Stimulated activated CD8-positive, alpha-beta memory T cell treated with anti-CD3 and anti-CD28 coated beads, Interleukin-12 subunit alpha, Interleukin-12 subunit beta, amount 100 ng/mL, for 24 hours (primary cell): ENCODE results near the gene ZNF33B.
"Not testable (repeated sequence)": the region's sequence is repeated elsewhere in the genome, so short reads cannot be mapped to it uniquely, and the experiment has no call there.

ENCODE experiments used
- DNase-seq: peaks from one replicate; pipeline ENCODE4 v3.0.0-alpha.2; 2020; ENCODE audit errors: extremely low read depth

Gene ZNF33B

DNA sequence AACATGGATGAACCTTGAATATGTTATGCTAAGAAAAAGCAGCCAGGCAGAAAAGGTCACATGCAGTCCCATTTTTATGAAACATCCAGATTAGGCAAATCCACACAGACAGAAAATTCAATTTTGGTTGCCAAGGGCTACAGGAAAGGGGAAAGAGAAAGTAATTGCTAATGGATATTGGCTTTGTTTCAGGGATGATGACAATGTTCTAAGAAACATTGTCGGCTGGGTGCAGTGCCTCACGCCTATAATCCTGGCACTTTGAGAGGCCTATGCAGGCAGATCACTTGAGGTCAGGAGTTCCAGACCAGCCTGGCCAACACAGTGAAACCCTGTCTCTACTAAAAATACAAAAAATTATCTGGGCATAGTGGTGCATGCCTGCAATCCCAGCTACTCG lies 23.0 kb downstream of the ZNF33B start:
- DNase-seq, result no peak

DNA sequence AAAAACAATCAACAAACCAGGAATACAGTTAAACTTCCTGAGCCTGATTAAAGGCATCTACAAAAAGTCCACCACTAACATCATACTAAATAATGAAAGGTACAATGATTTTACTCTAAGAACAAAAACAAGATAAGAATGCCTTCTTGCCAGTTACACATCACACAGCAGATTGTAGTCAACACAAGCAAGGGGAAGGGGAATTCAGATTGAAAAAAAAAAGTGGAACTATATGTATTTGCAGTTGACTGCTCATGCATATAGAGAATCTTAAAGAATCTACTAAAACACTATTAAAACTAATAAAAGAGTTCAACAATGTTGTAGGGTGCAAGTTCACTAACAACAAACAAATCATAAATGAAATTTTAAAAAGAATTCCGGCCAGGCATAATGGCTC lies 28.5 kb downstream of the ZNF33B start:
- no peak for DNase-seq

DNA sequence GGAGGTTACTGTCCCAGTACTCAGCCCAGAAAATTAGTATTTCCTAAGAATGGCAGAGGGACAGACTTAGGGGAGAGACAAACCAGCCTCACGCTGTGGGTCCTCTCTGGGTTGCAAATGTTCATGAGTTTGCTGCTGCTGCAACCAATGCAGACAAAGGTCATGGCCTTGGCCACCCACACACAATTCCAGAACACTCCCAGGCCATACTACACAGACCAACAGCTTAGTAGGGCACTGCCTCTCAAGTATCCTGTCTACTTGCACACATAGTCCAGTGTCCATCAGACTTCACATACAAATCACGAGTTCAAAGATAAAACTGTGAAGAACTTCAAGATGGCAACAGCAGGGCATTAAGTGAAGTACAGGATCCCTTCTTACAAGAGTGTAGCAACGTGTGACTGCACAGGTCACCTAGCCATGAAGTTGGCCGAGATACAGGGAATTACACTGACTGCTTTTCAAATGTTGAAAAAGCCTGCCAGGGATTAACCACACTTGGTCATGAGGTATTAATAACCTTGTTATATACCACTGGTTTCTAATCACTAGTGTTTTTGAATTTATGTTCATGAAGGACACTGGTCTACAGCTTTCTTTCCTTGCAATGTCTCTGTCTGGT lies 40.0 kb downstream of the ZNF33B start:
- no peak for DNase-seq

DNA sequence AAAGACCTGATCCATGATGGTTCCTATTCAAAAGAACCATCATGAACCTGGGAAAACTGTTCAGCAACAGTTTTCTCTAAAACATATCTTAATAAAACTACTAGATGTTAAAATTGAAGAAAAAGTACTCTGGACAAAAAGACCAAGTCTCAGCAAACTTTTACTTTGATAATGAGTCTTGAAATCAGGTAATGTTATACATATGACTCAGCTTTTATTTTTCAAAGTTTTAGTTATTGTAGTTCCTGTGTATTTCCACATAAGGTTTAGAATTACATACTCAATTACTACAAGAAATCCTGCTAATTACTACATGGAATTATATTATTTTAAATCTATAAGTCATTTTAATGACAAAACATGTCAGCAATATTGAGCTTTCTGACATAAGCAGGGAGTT lies 42.2 kb downstream of the ZNF33B start:
- DNase-seq, result no peak

DNA sequence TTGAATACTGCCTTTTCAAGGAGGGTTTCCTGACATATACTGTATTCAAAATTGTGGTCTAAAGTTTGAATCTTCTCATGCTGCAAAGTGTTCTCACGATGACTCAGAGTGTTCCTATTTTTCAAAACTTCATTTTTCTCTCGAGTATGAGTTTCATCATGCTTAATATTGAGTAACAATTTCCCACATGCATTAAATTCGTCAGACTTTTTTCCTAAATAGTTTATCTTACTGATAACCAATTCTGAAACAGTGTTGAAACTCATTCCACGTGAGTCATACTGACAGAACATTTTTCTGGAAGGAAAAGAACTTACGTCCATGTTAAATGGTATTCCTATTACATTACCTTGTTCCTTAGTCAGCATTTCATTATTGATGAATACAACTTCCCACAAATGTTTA lies 44.1 kb downstream of the ZNF33B start:
- DNase-seq, result no peak

DNA sequence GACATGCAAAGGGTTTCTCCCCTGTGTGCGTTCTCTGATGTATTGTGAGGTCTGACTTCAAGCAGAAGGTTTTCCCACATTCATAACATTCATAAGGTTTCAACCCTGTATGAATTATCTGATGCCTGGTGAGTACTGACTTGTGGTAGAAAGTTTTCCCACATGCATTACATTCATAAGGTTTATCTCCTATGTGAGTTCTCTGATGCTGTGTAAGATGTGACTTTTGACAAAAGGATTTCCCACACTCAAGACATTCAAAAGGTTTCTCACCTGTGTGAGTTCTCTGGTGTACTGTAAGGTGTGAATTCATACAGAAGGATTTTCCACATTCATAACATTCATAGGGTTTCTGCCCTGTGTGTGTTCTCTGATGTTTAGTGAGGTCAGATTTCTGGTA lies 45.1 kb downstream of the ZNF33B start:
- no peak for DNase-seq

DNA sequence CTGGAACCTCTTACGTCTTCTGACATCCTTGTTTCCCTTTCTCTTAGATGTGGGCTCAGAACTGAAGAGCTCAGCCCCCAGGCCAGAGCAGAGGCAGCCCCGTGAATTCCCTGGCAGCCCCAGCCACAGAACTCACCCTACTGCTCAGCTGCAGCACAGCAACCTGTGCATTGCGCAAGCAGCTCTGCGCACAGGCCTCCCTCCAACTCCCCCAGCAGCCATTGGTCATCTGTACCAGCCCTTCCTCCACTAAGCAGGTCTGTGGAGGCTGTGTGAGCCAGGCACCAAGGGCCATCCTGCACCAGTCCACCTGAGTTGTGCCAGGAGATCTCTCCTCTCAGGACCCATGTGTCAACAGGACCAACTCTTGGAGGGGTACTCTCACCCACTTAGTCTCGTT lies 54.5 kb downstream of the ZNF33B start:
- DNase-seq, result no peak

DNA sequence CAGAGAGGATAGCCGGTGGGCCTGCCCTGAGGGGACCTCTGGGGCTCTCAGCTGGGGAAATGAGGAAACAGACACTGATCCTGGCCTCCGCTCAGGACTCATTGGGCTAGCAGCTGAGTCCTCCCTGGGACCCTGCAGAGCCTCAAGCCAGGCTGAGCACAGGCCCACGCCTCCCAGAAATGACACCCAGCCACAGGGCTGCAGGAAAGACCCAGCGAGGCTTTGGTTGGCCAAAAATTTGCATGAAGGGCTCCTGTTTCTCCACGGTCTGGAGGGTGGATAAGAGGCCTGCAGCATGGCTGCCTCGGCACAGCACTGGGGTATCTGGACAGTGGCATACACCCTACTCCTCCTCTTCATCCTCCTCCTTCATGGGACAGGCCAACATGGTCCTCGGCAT lies 60.4 kb downstream of the ZNF33B start:
- DNase-seq, result no peak

DNA sequence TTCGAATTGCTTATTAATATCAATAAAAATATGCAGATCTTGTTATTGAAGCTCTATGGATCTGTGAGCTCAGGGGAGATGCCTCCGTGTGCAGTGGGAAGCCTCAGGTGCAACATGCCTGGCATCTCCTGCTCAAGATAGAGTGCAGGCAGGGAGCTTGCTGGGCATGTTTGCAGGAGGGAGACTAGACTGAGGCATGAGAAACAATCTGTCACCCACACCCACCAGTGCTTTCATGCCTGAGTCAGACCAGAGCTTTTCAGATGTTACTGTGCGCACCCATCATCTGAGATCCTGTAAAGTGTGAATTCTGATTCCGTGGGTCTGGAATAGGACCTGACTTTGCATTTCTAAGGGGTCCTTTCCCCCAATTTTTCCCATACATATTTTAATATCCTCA lies 62.0 kb downstream of the ZNF33B start:
- DNase-seq, result no peak

DNA sequence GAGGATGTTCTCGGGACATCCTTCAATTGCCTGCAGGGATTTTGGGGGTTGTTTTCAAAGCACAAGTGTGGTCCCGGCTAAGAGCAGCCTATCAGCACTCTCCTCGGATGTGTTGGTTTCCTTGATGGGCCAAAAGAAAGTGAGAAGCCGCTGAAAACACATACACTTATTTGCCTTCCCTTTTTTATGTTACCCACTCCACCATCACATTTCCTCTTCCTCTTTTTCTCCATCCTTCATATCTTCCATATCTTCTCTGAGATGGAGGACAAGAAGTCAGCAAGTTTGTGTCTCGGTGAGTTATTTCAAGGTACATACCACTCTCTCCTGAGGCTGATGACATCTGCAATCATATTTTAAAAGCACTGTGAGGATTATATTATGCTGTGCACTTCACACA lies 64.0 kb downstream of the ZNF33B start:
- no peak for DNase-seq

DNA sequence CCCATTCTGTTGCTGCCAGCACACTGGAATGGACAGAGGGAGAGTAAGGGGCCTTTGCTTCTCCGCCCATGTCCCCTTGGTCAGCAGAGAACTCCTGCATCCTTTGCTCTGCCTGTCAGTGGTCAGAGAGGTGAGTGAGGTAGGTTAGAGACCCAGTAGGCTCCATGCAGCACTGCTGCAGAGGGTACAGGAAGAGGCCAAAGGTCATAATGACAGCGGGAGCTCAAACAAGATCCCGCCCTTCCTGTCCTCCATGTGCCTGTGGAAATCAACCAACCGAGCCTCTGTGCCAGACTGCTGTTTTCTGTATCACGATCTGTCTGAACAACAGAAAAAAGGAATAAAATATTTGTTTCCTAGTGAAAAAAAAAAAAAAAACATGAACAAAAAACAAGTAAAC lies 81.4 kb downstream of the ZNF33B start:
- DNase-seq, result no peak

DNA sequence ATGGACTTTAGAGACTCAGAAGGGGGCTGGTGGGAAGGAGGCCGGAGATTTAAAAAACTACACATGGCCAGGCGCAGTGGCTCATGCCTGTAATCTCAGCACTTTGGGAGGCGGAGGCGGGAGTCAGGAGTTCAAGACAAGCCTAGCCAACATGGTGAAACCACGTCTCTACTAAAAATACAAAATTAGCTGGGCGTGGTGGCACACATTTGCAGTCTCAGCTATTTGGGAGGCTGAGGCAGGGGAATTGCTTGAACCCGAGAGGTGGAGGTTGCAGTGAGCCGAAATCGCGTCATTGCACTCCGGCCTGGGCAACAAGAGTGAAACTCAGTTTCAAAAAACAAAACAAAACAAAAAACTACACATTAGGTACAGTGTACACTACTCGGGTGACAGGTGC lies 84.8 kb downstream of the ZNF33B start:
- not testable (repeated sequence) for DNase-seq

DNA sequence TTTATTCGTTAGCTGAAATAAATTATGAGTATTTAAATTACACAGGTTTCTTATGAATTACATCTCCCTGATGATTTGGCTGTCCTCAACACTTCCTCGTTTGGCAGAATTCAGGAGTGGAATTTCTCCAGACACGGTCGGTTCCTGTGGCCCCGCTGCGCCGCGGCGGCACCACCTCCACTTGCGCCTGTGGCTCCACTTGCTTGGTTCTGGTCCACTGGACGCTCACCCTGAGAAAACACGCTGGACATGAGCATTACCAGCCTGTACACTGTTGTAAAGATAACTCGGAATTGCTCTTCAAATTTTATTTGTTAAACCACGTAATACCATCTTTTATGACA lies 85.3 kb downstream of the ZNF33B start:
- DNase-seq, result no peak

DNA sequence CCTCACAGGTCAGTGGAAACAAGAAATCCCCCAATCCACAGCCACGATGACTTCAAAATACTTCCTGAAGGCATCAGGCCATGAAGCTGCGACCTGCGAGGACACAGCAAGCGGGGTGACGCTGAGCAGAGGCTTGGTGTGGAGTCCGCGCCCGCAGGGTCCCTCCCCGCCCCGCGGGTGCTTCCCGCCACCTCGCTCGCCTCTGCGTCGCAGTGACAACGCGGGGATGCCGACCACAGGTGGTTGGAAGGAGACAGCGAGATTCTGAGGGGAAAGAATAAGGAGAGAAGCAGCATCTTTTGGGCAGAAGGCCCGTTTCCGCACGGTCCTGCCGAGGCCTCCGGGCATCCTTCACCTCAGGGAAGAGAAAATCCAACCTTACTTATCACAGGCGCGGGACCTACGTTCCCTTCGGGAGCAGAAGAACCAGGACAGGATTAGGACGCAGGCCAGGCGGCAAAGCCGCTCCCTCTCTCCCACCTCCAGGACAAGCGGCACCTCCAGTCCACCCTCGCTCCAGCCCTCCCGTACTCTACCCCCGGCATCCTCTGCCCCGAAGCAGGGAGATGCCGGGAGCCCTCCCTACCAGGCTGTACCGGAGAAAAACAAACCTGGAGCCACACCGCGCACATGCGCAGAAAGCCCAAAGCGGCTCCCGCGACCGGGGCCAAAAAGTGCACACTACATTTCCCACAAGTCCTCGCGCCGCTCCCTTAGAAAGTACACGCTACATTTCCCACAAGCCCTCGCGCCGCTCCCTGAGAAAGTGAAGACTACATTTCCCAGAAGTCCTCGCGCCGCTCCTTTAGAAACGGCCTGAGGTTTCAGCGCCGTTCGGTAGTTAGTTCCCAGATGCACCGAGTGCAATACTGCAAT lies 85.9 kb downstream of the ZNF33B start:
- peak; percentile 85 for DNase-seq

DNA sequence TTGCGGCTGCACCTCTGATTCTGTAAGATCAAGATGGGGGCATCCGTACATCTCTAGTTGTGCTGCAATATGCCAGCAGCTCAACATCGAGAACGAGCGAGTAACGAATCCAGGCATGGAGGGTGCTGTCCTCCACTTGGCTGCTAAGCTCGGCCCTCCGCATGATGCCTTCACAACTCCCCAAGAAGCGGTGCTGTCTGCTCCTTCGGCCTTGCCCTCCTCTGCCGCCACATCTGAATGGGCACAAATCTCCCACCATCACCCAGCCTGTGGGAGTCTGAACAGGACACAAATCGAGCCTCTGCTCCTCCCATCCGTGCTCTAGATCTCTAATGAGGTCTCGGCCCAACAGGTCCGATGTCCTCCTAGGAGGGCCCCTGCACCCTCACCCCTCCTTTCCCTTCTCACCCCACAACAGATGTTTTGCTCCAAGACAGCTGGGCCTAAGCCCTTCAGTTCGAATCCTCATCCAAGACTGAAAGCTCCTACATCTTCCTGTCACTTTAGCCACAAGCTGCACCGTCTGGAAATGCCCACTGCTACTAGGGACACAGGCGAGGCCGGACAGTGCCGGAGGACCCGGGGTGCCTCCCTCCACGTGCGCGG lies 86.7 kb downstream of the ZNF33B start:
- DNase-seq, result no peak

DNA sequence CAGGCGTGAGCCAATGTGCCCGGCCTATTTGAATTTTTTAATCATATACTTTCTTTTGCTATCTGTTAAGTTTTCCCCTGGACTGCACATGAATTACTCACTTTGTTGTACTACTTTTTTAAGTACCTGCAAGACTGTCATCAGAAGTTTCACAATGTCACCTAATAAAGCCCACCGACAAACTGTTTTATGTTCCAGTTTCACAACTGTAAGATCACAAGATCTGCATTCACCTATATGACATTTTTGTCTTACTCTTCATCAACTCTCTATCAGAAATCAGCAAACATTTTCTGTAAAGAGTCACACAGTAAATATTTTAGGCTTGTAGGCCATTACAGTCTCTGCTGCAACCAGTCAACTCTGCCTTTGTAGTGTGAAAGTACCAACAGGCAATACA lies 88.5 kb downstream of the ZNF33B start:
- no peak for DNase-seq

DNA sequence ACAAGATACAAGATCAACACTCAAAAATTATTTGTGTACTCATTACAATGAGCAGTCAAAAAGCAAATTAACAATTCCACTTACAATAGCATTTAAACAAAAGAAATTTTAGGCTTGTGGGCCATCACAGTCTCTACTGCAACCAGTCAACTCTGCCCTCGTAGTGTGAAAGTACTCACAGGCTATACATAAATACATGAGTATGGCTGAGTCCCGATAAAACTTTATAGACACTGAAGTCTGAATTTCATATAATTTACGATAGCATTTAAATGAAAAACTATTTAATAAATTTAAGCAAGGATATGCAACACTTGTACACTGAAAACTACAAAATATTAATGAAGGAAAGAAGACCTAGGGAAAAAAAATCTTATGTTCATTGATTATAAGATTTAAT lies 90.1 kb downstream of the ZNF33B start:
- DNase-seq, result no peak

DNA sequence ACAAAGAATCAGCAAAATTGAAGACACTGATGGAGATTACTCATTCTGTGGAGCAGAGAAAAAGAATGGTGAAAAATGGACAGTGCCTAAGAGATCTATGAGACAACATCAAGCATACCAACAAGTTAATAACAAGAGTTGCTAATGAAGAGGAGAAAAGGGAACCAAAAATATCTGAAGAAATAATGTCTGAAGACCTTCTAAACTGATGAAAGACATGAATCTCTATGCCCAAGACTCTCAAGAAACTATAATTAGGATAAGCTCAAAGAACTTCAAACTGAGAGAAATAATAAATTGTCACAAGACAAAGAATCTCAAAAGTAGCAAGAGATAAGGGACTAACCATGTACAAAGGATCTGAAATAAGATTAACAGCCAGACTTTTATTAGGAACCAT lies 93.4 kb downstream of the ZNF33B start:
- no peak for DNase-seq

DNA sequence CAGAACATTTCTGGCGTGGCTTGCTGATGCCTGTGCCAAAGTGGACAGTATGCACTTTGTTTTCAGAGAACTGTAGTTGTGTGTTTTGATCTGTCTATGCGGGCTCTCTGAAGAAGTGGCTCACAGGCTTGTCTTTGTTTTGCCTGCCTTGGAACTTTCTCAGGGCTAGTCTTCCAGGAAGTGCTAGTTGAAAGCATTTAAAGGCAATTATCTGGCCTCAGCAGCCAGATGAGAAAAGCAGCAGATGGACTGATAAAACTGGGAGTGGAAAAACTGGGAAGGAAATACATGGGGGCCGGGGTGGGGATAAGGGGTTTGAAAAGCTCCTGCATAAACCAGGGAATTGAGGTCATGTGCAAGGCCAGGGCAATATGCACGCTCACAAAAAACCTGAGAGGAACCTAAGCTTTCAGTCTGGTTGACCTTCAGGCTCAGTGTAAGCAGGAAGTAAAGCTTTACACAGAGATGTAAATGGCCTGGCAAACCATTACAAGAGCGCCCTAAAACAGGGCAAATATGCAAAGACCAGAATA lies 94.5 kb downstream of the ZNF33B start:
- no peak for DNase-seq
